NCI-H446 (cell line): Measurements from ENCODE around the gene CRIP2.

Experiments used
- DNase-seq, 2 experiments: peaks; one replicate each; lab custom pipeline; 2025; lab: John Stamatoyannopoulos, UW

The CRIP2 gene

GRCh38 chr14:105444859-105445258, 29.8 kb upstream of the CRIP2 start:
- no peak for DNase-seq

GRCh38 chr14:105445290-105445689, 29.3 kb upstream of the CRIP2 start:
- DNase-seq = no peak

GRCh38 chr14:105445901-105446845, 28.4 kb upstream of the CRIP2 start:
- DNase-seq = no peak

- no peak for DNase-seq
These were observed 27.6 kb upstream of the CRIP2 start for GRCh38 chr14:105446971-105447370.

- DNase-seq = no peak
These were observed 26.7 kb upstream of the CRIP2 start for GRCh38 chr14:105447651-105448640.

- peak in 1 of 2 experiments; percentile 62 for DNase-seq
These were observed 25.9 kb upstream of the CRIP2 start for GRCh38 chr14:105448706-105449111.

- DNase-seq = no peak
These were observed 25.1 kb upstream of the CRIP2 start for GRCh38 chr14:105449276-105450122.

GRCh38 chr14:105450123-105450505, 24.5 kb upstream of the CRIP2 start:
- DNase-seq = no peak

- no peak for DNase-seq
These were observed 23.5 kb upstream of the CRIP2 start for GRCh38 chr14:105450864-105451720.

GRCh38 chr14:105452963-105453362, 21.7 kb upstream of the CRIP2 start:
- DNase-seq = no peak

- DNase-seq = no peak
These were observed 20.8 kb upstream of the CRIP2 start for GRCh38 chr14:105453847-105454246.

GRCh38 chr14:105455086-105455640, 19.5 kb upstream of the CRIP2 start:
- no peak for DNase-seq

- DNase-seq = no peak
These were observed 18.6 kb upstream of the CRIP2 start for GRCh38 chr14:105455766-105456660.

- no peak for DNase-seq
These were observed 17.6 kb upstream of the CRIP2 start for GRCh38 chr14:105456736-105457617.

GRCh38 chr14:105458010-105458409, 16.6 kb upstream of the CRIP2 start:
- no peak for DNase-seq

- no peak for DNase-seq
These were observed 16.1 kb upstream of the CRIP2 start for GRCh38 chr14:105458571-105458970.

GRCh38 chr14:105460116-105460515, 14.5 kb upstream of the CRIP2 start:
- no peak for DNase-seq

- no peak for DNase-seq
These were observed 14.0 kb upstream of the CRIP2 start for GRCh38 chr14:105460616-105461015.
